Adrenal gland (tissue), 5 donors: Measurements from ENCODE around the gene EHD3.

Experiments
- POLR2A ChIP-seq, 2 donors: fragments of 450-650 bp; IDR thresholded peaks; one replicate each; pipeline ENCODE4 v1.6.1; 2017; ENCODE audit warnings: antibody characterized with exemption in 2 of 2, mild to moderate bottlenecking in 2 of 2, moderate library complexity in 1 of 2
- TF ChIP-seq, protein P1 (sequence below), 6 experiments: fragments of 450-650 bp in 4 of 6; fragments of 200-600 bp in 2 of 6; sonication (generic) in 1 of 6; IDR thresholded peaks; 1 replicate in 5 of 6; 2 replicates in 1 of 6; pipeline versions ENCODE4 v1.5.1 to v1.8.0; 2016 to 2021; ENCODE audit warnings: antibody characterized with exemption in 6 of 6, mild to moderate bottlenecking in 2 of 6, moderate library complexity in 1 of 6
- donor health status: DM: no; HTN: no; CAD: no.

DNA sequence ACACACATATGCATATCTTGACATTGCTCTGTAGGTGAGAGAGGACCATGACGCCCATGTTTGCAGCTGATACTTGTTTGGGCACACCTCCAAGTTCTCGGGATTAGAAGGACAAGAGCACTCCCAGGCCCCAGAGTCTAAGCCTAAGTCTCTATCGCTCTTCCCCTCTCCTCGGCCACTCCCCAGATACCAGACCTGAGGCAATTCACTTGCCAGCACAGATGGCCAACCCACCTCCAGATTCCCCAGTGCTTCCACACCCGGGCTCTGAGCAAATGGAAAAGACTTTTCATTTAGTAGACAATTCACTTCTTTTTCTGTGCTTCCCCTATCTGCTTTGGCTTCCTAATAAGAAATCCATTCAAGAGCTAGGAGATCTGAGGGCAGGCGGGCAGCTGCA, 32.9 kb downstream of the EHD3 start:
- TF ChIP-seq, protein P1, sequence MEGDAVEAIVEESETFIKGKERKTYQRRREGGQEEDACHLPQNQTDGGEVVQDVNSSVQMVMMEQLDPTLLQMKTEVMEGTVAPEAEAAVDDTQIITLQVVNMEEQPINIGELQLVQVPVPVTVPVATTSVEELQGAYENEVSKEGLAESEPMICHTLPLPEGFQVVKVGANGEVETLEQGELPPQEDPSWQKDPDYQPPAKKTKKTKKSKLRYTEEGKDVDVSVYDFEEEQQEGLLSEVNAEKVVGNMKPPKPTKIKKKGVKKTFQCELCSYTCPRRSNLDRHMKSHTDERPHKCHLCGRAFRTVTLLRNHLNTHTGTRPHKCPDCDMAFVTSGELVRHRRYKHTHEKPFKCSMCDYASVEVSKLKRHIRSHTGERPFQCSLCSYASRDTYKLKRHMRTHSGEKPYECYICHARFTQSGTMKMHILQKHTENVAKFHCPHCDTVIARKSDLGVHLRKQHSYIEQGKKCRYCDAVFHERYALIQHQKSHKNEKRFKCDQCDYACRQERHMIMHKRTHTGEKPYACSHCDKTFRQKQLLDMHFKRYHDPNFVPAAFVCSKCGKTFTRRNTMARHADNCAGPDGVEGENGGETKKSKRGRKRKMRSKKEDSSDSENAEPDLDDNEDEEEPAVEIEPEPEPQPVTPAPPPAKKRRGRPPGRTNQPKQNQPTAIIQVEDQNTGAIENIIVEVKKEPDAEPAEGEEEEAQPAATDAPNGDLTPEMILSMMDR (IDR thresholded peaks at IDR 0.05), result no peak
- TF ChIP-seq POLR2A (IDR thresholded peaks at IDR 0.05), result no peak
